Measurements from ENCODE around the gene TBC1D13. TPM values are rescaled to one million over a fixed set of nuclear protein-coding genes. Genes with fewer than 3 reads are reported as not detected.

Gene TBC1D13
- total RNA-seq, 6 donors from 2014 or later = 14.7 to 27.0 (median 19.2) TPM

Small RNA genes lying within 50 kb of the gene (small RNA-seq; reads per million reads assigned to genes)
- gene RF00017 = 0 reads per million in 4 donors

Other genes starting within 250 kb of the TBC1D13 start
- gene SPTAN1, start 234.7 kb upstream of the TBC1D13 start, total RNA-seq = 100 to 1,000 TPM; 254 to 547 (median 401) TPM
- 100 to 1,000 TPM in 1 of 6 donors, 10 to 100 TPM in 5; 47.8 to 105 (median 76.8) TPM for gene DYNC2I2, start 130.4 kb upstream of the TBC1D13 start, total RNA-seq
- 100 to 1,000 TPM in 4 of 6 donors, 10 to 100 TPM in 2; 73.3 to 222 (median 177) TPM for gene SET, start 98.0 kb upstream of the TBC1D13 start, total RNA-seq
- gene PKN3, start 84.8 kb upstream of the TBC1D13 start, total RNA-seq = 10 to 100 TPM in 4 of 6 donors, 1 to 10 TPM in 2; 4.8 to 38.8 (median 14.0) TPM
- 10 to 100 TPM; 21.7 to 70.1 (median 50.6) TPM for gene ZDHHC12, start 63.1 kb upstream of the TBC1D13 start, total RNA-seq
- 10 to 100 TPM; 30.9 to 55.5 (median 44.0) TPM for gene ZER1, start 15.3 kb upstream of the TBC1D13 start, total RNA-seq
- 10 to 100 TPM; 20.6 to 70.2 (median 28.8) TPM for gene ENDOG, start 31.2 kb downstream of the TBC1D13 start, total RNA-seq
- 100 to 1,000 TPM in 1 of 6 donors, 10 to 100 TPM in 5; 10.5 to 108 (median 41.7) TPM for gene SPOUT1, start 42.5 kb downstream of the TBC1D13 start, total RNA-seq
- gene KYAT1, start 94.7 kb downstream of the TBC1D13 start, total RNA-seq = 10 to 100 TPM in 1 of 6 donors, 1 to 10 TPM in 5; 3.9 to 10.5 (median 5.4) TPM
- gene LRRC8A, start 94.9 kb downstream of the TBC1D13 start, total RNA-seq = 100 to 1,000 TPM in 2 of 6 donors, 10 to 100 TPM in 4; 49.0 to 132 (median 67.0) TPM
- 100 to 1,000 TPM in 1 of 6 donors, 10 to 100 TPM in 5; 27.6 to 286 (median 57.7) TPM for gene PHYHD1, start 133.7 kb downstream of the TBC1D13 start, total RNA-seq
- 10 to 100 TPM in 5 of 6 donors, 1 to 10 TPM in 1; 5.7 to 24.5 (median 12.3) TPM for gene DOLK, start 160.3 kb downstream of the TBC1D13 start, total RNA-seq
- gene NUP188, start 160.4 kb downstream of the TBC1D13 start, total RNA-seq = 100 to 1,000 TPM in 1 of 6 donors, 10 to 100 TPM in 5; 30.4 to 225 (median 50.1) TPM
- gene SH3GLB2, start 241.1 kb downstream of the TBC1D13 start, total RNA-seq = 100 to 1,000 TPM in 2 of 6 donors, 10 to 100 TPM in 4; 69.6 to 202 (median 94.1) TPM
- 10 to 100 TPM; 18.6 to 95.3 (median 28.6) TPM for gene MIGA2, start 249.4 kb downstream of the TBC1D13 start, total RNA-seq

Data from upper lobe of left lung (tissue), 6 donors.